Esophagus squamous epithelium (tissue), 5 donors: ENCODE results near the gene NAA10. TPM values are rescaled to one million over a fixed set of nuclear protein-coding genes. Genes with fewer than 3 reads are reported as not detected.

Source experiments
- DNase-seq: peaks from one replicate; lab custom pipeline; 2025; lab: John Stamatoyannopoulos, UW
- H3K27ac ChIP-seq, 4 donors: fragments of 200-600 bp; sonication (generic); one replicate each; pipeline ENCODE4 v1.5.1; 2016 to 2019; ENCODE audit warnings: mild to moderate bottlenecking in 1 of 4
- H3K27me3 ChIP-seq, 4 donors: fragments of 200-600 bp; sonication (generic); 1 replicate in 3 of 4; 2 replicates in 1 of 4; pipeline versions ENCODE4 v1.5.1 to v1.6.0; 2017 to 2021; ENCODE audit warnings: antibody characterized with exemption in 1 of 4
- H3K36me3 ChIP-seq, 3 donors: fragments of 200-600 bp; sonication (generic); one replicate each; pipeline ENCODE4 v1.5.1; 2016 to 2019
- H3K4me1 ChIP-seq, 3 donors: fragments of 200-600 bp; sonication (generic); one replicate each; pipeline ENCODE4 v1.5.1; 2017 to 2019
- H3K4me3 ChIP-seq, 4 donors: fragments of 200-600 bp; sonication (generic); 1 replicate in 3 of 4; 2 replicates in 1 of 4; pipeline ENCODE4 v1.5.1; 2016 to 2019; ENCODE audit warnings: mild to moderate bottlenecking in 2 of 4, moderate library complexity in 1 of 4
- H3K9me3 ChIP-seq, 3 donors: fragments of 200-600 bp; sonication (generic); one replicate each; pipeline ENCODE4 v1.5.1; 2016 to 2019
- POLR2A ChIP-seq, 4 donors: fragments of 450-650 bp; IDR thresholded peaks; one replicate each; pipeline ENCODE4 v1.6.1; 2017; ENCODE audit warnings: antibody characterized with exemption in 4 of 4, mild to moderate bottlenecking in 4 of 4, moderate library complexity in 3 of 4
- whole genome bisulfite sequencing, 2 donors: methylation state at CpG; one replicate each; pipeline ENCODE4 v1.1.5; 2018; 5-methylcytosine and 5-hydroxymethylcytosine counted together
- intact Hi-C: fragments of 100-400 bp; cut with DNase I; formaldehyde crosslinking; loops from one replicate; pipeline ENCODE4 v1.15.0; 2022
- total RNA-seq, 4 donors: library from RNA; depleted of rRNA; stranded (reverse); fragments of >200 nt; gene quantifications; one replicate each; pipeline ENCODE4 v1.1.0, GENCODE V29; 2016
- TF ChIP-seq, protein P1 (sequence below), 6 experiments: fragments of 450-650 bp in 4 of 6; fragments of 200-600 bp in 2 of 6; sonication (generic) in 2 of 6; IDR thresholded peaks; one replicate each; pipeline ENCODE4 v1.5.1; 2016 to 2019; ENCODE audit warnings: antibody characterized with exemption in 6 of 6, mild to moderate bottlenecking in 4 of 6, moderate library complexity in 4 of 6
- donor health status: DM: yes; HTN: yes; CAD: no.

NAA10 gene
- total RNA-seq, 4 donors from 2014 or later, result 42.5 to 92.5 (median 87.6) TPM

- TF ChIP-seq, protein P1, sequence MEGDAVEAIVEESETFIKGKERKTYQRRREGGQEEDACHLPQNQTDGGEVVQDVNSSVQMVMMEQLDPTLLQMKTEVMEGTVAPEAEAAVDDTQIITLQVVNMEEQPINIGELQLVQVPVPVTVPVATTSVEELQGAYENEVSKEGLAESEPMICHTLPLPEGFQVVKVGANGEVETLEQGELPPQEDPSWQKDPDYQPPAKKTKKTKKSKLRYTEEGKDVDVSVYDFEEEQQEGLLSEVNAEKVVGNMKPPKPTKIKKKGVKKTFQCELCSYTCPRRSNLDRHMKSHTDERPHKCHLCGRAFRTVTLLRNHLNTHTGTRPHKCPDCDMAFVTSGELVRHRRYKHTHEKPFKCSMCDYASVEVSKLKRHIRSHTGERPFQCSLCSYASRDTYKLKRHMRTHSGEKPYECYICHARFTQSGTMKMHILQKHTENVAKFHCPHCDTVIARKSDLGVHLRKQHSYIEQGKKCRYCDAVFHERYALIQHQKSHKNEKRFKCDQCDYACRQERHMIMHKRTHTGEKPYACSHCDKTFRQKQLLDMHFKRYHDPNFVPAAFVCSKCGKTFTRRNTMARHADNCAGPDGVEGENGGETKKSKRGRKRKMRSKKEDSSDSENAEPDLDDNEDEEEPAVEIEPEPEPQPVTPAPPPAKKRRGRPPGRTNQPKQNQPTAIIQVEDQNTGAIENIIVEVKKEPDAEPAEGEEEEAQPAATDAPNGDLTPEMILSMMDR (IDR thresholded peaks at IDR 0.05), result no peak
- no peak for TF ChIP-seq POLR2A (IDR thresholded peaks at IDR 0.05)
- intact Hi-C loops, result no loop called here
- Histone ChIP-seq H3K4me3 (no peak overlapping the region), H3K27me3 (peaks cover 0 to 42% (median 18%) of the 10 kb centered on the region in 4 donors), H3K9me3 (no peaks in the 10 kb centered on the region), H3K27ac (no peak overlapping the region), H3K4me1 (peaks cover 0 to 14% (median 6%) of the 10 kb centered on the region in 3 donors), H3K36me3 (no peaks in the 10 kb centered on the region)
- DNase-seq, result no peak
- WGBS, 2 donors, result 87% methylated on average over 6 of the region's 6 CpGs
Observed at GRCh38 chrX:153889123-153889522, 45.7 kb downstream of the NAA10 start.

GRCh38 chrX:153888344-153888743, 46.5 kb downstream of the NAA10 start:
- no peak overlapping the region for H3K27ac ChIP-seq
- H3K4me1 ChIP-seq, result peaks cover 0 to 14% (median 6%) of the 10 kb centered on the region in 3 donors
- intact Hi-C loops, result no loop called here
- no peak overlapping the region for H3K4me3 ChIP-seq
- DNase-seq, result no peak
- H3K9me3 ChIP-seq, result no peaks in the 10 kb centered on the region
- no peaks in the 10 kb centered on the region for H3K36me3 ChIP-seq
- WGBS, 2 donors, result 45 to 71% methylated on average over 5 of the region's 6 CpGs
- H3K27me3 ChIP-seq, result peaks cover 0 to 50% (median 21%) of the 10 kb centered on the region in 4 donors
- TF ChIP-seq POLR2A (IDR thresholded peaks at IDR 0.05), result no peak
- TF ChIP-seq, protein P1 (IDR thresholded peaks at IDR 0.05), result no peak

GRCh38 chrX:153887385-153887784, 47.5 kb downstream of the NAA10 start:
- intact Hi-C loops, result no loop called here
- TF ChIP-seq POLR2A (IDR thresholded peaks at IDR 0.05), result no peak
- TF ChIP-seq, protein P1 (IDR thresholded peaks at IDR 0.05), result no peak
- WGBS, 2 donors, result 31 to 70% methylated on average over 2 to 8 of the region's 8 CpGs
- no peak for DNase-seq
- Histone ChIP-seq H3K27me3 (peaks cover 0 to 59% (median 25%) of the 10 kb centered on the region in 4 donors), H3K9me3 (no peaks in the 10 kb centered on the region), H3K27ac (no peak overlapping the region), H3K4me1 (peaks cover 0 to 14% (median 6%) of the 10 kb centered on the region in 3 donors), H3K36me3 (no peaks in the 10 kb centered on the region), H3K4me3 (no peak overlapping the region)

DNA sequence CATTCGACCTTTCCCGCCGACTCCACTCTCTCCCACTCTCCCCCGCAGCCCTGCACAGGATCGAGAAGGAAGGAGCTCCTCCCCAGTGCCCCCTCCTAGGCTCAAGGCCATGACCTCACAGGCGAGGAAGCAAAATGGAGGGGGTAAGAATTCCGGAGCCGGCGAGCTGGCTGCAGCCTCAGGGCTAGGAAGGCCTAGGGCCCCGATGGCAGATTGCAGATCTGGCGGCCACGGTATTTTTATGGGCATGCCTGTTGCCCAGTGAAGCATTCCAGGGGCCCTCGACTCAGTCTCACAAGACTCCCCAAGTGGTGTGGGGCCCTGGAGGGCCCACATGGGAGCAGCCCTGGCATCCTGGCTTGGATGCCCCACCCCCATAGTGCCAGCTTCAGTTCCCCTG, 47.9 kb downstream of the NAA10 start:
- no peak overlapping the region for H3K4me3 ChIP-seq
- intact Hi-C loops, result no loop called here
- peaks cover 0 to 64% (median 26%) of the 10 kb centered on the region in 4 donors for H3K27me3 ChIP-seq
- no peaks in the 10 kb centered on the region for H3K36me3 ChIP-seq
- no peak for DNase-seq
- H3K9me3 ChIP-seq, result no peaks in the 10 kb centered on the region
- no peak for TF ChIP-seq POLR2A (IDR thresholded peaks at IDR 0.05)
- TF ChIP-seq, protein P1 (IDR thresholded peaks at IDR 0.05), result no peak
- no CpG with 5 or more reads among the region's 13 CpGs for WGBS, 2 donors
- peaks cover 0 to 14% (median 6%) of the 10 kb centered on the region in 3 donors for H3K4me1 ChIP-seq
- peak overlapping the region in 1 of 4 donors; percentile 21 for H3K27ac ChIP-seq

GRCh38 chrX:153885968-153886903, 48.6 kb downstream of the NAA10 start, which contains the start of gene L1CAM:
Gene L1CAM, minus strand, starts transcription at chrX:153886173. Its CDS starts 10,337 bp downstream, at chrX:153875836.
- Histone ChIP-seq H3K4me3 (peak within 1 kb of the TSS in 3 of 4 donors; percentile 14 to 56 (median 30)), H3K9me3 (no peaks in the 10 kb centered on the region), H3K27me3 (peaks cover 0 to 71% (median 29%) of the 10 kb centered on the region in 4 donors), H3K4me1 (peaks cover 0 to 14% (median 6%) of the 10 kb centered on the region in 3 donors), H3K36me3 (no peaks in the 10 kb centered on the region), H3K27ac (peak within 1 kb of the TSS in 1 of 4 donors; percentile 21)
- DNase-seq, result no peak
- intact Hi-C loops, result no loop called here
- WGBS, 2 donors, result 36% methylated on average over 6 of the region's 94 CpGs; no CpG with 5 or more reads in 1 of the 2 donors
- TF ChIP-seq, protein P1 (IDR thresholded peaks at IDR 0.05), result no peak
- no peak for TF ChIP-seq POLR2A (IDR thresholded peaks at IDR 0.05)
